ENCODE results near the gene CBFA2T3.

CBFA2T3 gene

GRCh38 chr16:88885693-88886280 is 91.2 kb downstream of the CBFA2T3 start:
- DNase-seq = no peak

- DNase-seq = no peak
These were observed 92.3 kb downstream of the CBFA2T3 start for GRCh38 chr16:88884569-88885271.

- DNase-seq = no peak
These were observed 93.1 kb downstream of the CBFA2T3 start for GRCh38 chr16:88883946-88884345.

GRCh38 chr16:88883117-88883895 is 93.7 kb downstream of the CBFA2T3 start:
- DNase-seq = no peak

GRCh38 chr16:88882358-88883030 is 94.5 kb downstream of the CBFA2T3 start:
- no peak for DNase-seq

GRCh38 chr16:88881675-88882357 is 95.2 kb downstream of the CBFA2T3 start:
- DNase-seq = no peak

GRCh38 chr16:88881007-88881615 is 95.9 kb downstream of the CBFA2T3 start:
- DNase-seq = no peak

GRCh38 chr16:88880226-88881006 is 96.6 kb downstream of the CBFA2T3 start:
- DNase-seq = no peak

GRCh38 chr16:88879788-88880055 is 97.3 kb downstream of the CBFA2T3 start:
- no peak for DNase-seq

GRCh38 chr16:88878967-88879787 is 97.8 kb downstream of the CBFA2T3 start:
- DNase-seq = no peak

- no peak for DNase-seq
These were observed 98.7 kb downstream of the CBFA2T3 start for GRCh38 chr16:88878356-88878755.

- no peak for DNase-seq
These were observed 99.3 kb downstream of the CBFA2T3 start for GRCh38 chr16:88877564-88878289.

GRCh38 chr16:88876942-88877526 is 100.0 kb downstream of the CBFA2T3 start:
- DNase-seq = no peak

GRCh38 chr16:88875703-88876234 is 101.2 kb downstream of the CBFA2T3 start:
- DNase-seq = no peak

- DNase-seq = no peak
These were observed 101.9 kb downstream of the CBFA2T3 start for GRCh38 chr16:88874938-88875599.

- no peak for DNase-seq
These were observed 104.2 kb downstream of the CBFA2T3 start for GRCh38 chr16:88872650-88873331.

GRCh38 chr16:88871730-88872416 is 105.1 kb downstream of the CBFA2T3 start:
- no peak for DNase-seq

GRCh38 chr16:88871349-88871702 is 105.7 kb downstream of the CBFA2T3 start:
- no peak for DNase-seq

Measured in DMS 273 treated with DMSO at 0.1 percent for 48 hours (cell line).